Peyer's patch (tissue), 4 donors: Measurements from ENCODE around the gene ICAM5.

Experiments used
- POLR2A ChIP-seq, 2 donors: fragments of 450-650 bp; IDR thresholded peaks; one replicate each; pipeline ENCODE4 v1.5.1; 2017; ENCODE audit warnings: antibody characterized with exemption in 2 of 2, mild to moderate bottlenecking in 2 of 2, moderate library complexity in 2 of 2
- TF ChIP-seq, protein P1 (sequence below), 6 experiments: fragments of 450-650 bp in 4 of 6; fragments of 200-600 bp in 2 of 6; sonication (generic) in 1 of 6; IDR thresholded peaks; one replicate each; pipeline ENCODE4 v1.5.1; 2017 to 2019; ENCODE audit warnings: antibody characterized with exemption in 6 of 6, mild to moderate bottlenecking in 3 of 6, moderate library complexity in 1 of 6

DNA sequence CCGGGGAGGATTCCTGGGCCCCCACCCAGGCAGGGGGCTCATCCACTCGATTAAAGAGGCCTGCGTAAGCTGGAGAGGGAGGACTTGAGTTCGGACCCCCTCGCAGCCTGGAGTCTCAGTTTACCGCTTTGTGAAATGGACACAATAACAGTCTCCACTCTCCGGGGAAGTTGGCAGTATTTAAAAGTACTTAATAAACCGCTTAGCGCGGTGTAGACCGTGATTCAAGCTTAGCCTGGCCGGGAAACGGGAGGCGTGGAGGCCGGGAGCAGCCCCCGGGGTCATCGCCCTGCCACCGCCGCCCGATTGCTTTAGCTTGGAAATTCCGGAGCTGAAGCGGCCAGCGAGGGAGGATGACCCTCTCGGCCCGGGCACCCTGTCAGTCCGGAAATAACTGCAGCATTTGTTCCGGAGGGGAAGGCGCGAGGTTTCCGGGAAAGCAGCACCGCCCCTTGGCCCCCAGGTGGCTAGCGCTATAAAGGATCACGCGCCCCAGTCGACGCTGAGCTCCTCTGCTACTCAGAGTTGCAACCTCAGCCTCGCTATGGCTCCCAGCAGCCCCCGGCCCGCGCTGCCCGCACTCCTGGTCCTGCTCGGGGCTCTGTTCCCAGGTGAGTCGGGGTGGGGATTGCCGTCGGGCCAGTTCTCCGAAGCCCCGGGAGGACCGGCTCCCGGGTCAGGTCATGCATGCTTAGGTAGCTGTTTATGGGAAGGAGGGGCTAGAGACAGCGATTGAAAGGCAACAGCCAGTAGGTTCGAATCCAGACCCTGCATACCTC, 18.9 kb upstream of the ICAM5 start, which contains the start of gene ICAM1:
- TF ChIP-seq, protein P1, sequence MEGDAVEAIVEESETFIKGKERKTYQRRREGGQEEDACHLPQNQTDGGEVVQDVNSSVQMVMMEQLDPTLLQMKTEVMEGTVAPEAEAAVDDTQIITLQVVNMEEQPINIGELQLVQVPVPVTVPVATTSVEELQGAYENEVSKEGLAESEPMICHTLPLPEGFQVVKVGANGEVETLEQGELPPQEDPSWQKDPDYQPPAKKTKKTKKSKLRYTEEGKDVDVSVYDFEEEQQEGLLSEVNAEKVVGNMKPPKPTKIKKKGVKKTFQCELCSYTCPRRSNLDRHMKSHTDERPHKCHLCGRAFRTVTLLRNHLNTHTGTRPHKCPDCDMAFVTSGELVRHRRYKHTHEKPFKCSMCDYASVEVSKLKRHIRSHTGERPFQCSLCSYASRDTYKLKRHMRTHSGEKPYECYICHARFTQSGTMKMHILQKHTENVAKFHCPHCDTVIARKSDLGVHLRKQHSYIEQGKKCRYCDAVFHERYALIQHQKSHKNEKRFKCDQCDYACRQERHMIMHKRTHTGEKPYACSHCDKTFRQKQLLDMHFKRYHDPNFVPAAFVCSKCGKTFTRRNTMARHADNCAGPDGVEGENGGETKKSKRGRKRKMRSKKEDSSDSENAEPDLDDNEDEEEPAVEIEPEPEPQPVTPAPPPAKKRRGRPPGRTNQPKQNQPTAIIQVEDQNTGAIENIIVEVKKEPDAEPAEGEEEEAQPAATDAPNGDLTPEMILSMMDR (IDR thresholded peaks at IDR 0.05), result peak in 5 of 6 experiments; percentile 18 to 35 (median 28)
- TF ChIP-seq POLR2A (IDR thresholded peaks at IDR 0.05), result peak; percentile 42 to 62
